Kidney epithelial cell (primary cell): ENCODE results near the gene AK2. TPM values are rescaled to one million over a fixed set of nuclear protein-coding genes. Genes with fewer than 3 reads are reported as not detected.

Experiments used
- DNase-seq: peaks from one replicate; pipeline ENCODE4 v3.0.0-alpha.2; 2010; ENCODE audit warnings: low read depth
- H3K27me3 ChIP-seq: 2 replicates; pipeline ENCODE4 v1.6.0; 2011; ENCODE audit warnings: low read length; ENCODE audit not compliant: control insufficient read depth, insufficient read depth
- H3K36me3 ChIP-seq: 2 replicates; pipeline ENCODE4 v1.5.1; 2011; ENCODE audit warnings: low read length; ENCODE audit not compliant: control insufficient read depth, insufficient read depth
- H3K4me3 ChIP-seq: 2 replicates; pipeline ENCODE4 v1.5.1; 2011; ENCODE audit warnings: low read depth, mild to moderate bottlenecking, control low read depth, low read length
- total RNA-seq: library from RNA; depleted of rRNA; stranded (reverse); fragments of >200 nt; gene quantifications from 2 replicates; pipeline ENCODE4 v1.2.3, GENCODE V29; 2015
- TF ChIP-seq, protein P1 (sequence below): IDR thresholded peaks from 2 replicates; pipeline ENCODE4 v1.5.1; 2011; ENCODE audit warnings: mild to moderate bottlenecking, moderate library complexity, low read length, control low read depth, inconsistent platforms; ENCODE audit not compliant: insufficient read depth, poor library complexity, severe bottlenecking

Gene AK2
- total RNA-seq, 1 donor from 2014 or later: 161 TPM

DNA sequence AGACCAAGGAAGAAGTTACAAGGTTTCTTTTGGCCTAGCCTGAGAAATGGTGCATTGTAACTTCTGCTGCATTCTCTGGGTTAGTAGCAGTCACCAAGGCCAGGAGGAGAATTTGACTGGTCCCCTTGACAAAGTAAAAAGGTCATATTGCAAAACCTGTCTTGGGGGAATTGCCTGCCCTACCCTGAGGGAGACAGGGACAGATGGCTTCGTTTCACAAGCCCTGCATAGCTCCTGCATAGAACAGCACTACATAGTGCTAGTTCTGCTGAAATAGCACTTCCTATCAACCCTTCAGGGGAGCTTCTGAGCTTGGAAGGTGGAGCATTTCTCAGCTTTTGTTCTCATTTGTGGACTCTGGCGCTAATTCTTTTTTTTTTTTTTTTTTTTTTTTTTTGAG lies 20.4 kb upstream of the AK2 start:
- no peak overlapping the region for H3K4me3 ChIP-seq
- H3K36me3 ChIP-seq: no peaks in the 10 kb centered on the region
- TF ChIP-seq, protein P1, sequence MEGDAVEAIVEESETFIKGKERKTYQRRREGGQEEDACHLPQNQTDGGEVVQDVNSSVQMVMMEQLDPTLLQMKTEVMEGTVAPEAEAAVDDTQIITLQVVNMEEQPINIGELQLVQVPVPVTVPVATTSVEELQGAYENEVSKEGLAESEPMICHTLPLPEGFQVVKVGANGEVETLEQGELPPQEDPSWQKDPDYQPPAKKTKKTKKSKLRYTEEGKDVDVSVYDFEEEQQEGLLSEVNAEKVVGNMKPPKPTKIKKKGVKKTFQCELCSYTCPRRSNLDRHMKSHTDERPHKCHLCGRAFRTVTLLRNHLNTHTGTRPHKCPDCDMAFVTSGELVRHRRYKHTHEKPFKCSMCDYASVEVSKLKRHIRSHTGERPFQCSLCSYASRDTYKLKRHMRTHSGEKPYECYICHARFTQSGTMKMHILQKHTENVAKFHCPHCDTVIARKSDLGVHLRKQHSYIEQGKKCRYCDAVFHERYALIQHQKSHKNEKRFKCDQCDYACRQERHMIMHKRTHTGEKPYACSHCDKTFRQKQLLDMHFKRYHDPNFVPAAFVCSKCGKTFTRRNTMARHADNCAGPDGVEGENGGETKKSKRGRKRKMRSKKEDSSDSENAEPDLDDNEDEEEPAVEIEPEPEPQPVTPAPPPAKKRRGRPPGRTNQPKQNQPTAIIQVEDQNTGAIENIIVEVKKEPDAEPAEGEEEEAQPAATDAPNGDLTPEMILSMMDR: no peak

DNA sequence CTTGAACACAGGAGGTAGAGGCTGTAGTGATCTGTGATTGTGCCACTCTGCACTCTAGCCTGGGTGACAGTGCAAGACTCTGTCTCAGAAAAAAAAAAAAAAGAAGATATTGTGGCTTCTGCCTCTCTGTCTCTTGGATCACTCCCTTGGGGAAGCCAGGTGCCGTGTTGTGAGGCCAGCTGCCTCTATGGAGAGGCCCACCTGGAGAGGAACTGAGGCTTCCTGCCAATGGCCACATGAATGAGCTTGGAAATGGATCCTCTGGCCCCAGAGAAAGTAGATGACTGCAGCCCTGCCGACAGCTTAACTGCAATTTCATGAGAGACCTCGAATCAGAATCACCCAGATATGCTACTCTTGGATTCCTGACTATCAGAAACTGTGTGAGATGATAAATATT lies 19.7 kb upstream of the AK2 start:
- TF ChIP-seq, protein P1: no peak
- Histone ChIP-seq H3K4me3 (no peak overlapping the region), H3K36me3 (no peaks in the 10 kb centered on the region), H3K27me3 (no peaks in the 10 kb centered on the region)
- DNase-seq: no peak

More for the DNA sequence above, 20.4 kb upstream of the AK2 start:
- no peaks in the 10 kb centered on the region for H3K27me3 ChIP-seq
- no peak for DNase-seq

DNA sequence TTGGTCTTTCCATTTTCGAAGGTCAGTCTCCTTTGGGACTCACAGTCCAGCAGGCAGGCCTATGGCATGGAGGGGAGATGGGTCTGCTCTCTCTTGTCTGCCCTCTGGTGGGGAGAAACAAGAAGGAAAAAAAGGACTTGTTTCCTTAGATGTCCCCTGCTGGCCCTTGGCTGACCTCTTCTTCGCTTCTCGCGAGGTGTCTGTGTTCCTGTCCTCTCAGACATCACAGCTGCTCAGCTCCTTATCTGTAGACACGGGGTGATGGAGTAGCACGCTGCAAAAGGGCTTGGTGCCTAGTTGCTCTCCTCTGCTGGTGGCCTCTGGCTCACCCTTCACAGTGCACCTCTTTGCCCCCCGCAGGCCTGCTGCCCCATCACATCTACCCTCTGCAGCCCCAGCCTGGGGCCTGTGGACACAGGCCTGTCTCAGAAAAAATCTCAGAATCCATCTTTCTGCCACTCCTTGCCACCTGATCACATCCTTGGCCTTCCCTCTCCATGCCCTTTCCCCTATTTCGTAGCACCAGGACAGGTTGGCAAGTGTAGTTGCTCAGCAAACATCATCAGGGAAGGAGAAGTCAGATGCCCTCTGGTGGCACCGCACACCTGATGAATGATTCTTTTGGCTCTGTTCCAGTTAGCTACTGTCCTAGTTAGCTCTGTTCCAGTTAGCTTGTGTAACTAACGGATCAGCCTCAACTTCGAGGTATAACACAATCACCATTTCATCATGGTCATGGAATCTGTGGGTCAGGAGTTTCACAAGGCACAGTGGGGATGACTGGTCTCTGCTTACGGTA lies 18.7 kb upstream of the AK2 start:
- TF ChIP-seq, protein P1: peak; percentile 76
- H3K27me3 ChIP-seq: no peaks in the 10 kb centered on the region
- H3K4me3 ChIP-seq: no peak overlapping the region
- H3K36me3 ChIP-seq: no peaks in the 10 kb centered on the region
- peak; percentile 73 for DNase-seq

DNA sequence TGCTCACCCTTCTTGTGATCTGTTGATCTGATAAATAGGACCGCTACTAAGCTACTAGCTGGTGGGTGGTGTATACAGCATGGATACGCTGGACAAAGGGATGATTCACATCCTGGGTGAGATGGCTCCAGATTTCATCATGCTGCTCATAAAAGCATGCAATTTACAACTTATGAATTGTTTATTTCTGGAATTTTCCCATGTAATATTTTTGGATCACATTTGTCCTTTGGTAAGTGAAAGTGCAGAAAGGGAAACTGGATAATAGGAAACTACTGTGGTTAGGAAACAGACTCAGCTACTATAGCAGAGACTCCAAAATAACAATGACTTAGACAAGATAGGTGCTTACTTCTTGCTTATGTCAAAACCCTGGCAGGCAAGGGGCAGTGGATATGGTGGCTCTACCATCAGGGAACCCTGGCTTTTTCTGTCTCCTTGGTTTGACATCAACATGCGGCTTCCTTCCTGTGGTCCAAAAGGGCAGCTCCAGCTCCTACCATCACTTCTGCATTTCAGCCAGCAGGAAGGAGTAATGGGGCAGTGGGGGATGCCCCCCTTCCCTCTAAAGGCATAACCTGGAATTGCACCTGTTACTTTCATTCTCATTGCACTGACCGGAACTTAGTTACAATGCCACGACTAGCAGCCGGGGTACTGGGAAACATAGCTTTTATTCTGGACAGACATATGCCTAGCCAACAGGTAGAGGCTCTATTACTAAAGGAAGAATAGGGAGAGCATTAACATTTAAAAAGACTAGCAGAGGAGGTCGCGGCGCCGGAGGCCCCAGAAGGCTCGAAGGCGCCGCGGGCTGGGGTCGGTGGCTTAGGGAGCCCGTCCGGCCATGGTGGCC lies 13.8 kb upstream of the AK2 start:
- DNase-seq: no peak
- TF ChIP-seq, protein P1: no peak
- no peak overlapping the region for H3K4me3 ChIP-seq
- no peaks in the 10 kb centered on the region for H3K36me3 ChIP-seq
- H3K27me3 ChIP-seq: no peaks in the 10 kb centered on the region

DNA sequence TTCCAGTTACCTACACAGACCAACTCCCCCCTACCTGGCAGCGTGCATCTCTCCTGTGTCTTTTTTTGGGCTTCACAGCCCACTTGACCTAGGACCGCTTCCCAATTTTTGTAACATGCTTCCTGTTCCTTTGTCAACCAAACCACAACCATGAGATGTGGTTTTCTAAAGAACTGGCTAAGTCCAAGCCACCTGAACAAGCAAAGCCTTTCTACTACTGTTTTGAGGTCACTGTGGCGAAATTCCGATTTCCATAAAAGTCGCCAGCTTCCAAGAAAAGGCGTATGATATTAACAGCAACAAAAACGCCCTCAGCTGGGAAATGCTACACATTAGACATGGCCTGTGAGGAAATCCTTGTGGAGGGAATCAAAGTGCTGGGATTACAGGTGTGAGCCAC lies 12.7 kb upstream of the AK2 start:
- no peak for DNase-seq
- TF ChIP-seq, protein P1: no peak

More for the DNA sequence above, 12.7 kb upstream of the AK2 start:
- Histone ChIP-seq H3K36me3 (no peaks in the 10 kb centered on the region), H3K27me3 (no peaks in the 10 kb centered on the region), H3K4me3 (no peak overlapping the region)
